NCI-H524 (cell line): ENCODE measurements around the gene ERVK3-1.

Experiments
- DNase-seq, 2 experiments: peaks; one replicate each; lab custom pipeline; 2025; lab: John Stamatoyannopoulos, UW

The ERVK3-1 gene

DNA sequence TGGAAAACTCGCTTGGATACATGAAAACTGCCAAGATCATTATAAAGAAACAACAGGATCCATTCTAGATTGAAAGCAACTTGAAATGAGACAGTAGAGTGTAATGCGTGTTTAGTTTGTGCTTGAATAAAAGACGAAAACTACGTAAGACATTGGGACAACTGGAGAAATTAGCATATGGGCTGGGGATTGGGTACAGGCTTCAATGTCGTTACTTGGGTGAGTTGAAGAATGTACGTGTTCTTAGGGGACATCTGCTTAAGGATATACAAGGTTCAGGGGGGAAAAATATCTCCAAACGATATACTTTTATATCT is 471 bp upstream of the ERVK3-1 start:
- peak in 1 of 2 experiments; percentile 61 for DNase-seq

DNA sequence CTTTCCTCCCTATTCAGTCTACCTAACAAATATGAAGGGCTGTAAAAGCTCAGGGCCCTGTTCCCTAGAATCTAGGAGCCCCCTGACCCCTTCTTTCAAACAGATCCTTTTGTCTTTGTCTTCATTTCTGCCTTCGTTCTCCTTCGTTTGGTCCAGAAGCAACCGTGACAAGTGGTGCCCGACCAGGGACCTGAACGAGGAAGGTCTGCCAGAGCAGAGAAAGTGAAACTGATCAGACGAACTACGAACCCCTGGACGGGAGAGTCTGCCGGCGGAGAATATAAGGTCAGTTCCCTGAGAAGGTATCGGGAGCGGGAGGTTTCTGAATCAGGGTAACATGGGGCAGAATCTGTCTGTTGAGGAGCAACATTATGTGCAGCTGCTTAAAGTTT is 751 bp downstream of the ERVK3-1 start:
- no peak for DNase-seq

DNA sequence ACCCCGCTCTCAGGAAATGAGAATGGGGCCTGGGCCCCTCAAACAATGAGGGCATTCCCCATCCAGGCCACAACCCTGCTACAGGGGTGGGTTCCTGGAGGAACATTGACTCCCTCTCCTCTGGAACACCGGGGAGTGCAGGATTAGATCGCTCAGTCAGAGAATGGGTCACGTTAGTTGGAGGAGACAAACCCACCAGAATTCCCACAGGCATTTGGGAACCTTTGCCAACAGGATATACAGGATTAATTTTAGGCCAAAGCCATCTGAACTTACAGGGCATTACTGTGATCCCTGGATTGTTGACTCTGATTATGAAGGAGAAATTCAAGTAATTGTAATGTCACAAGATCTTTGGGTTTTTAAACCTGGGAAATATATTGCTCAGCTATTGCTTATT is 2.6 kb downstream of the ERVK3-1 start:
- no peak for DNase-seq

DNA sequence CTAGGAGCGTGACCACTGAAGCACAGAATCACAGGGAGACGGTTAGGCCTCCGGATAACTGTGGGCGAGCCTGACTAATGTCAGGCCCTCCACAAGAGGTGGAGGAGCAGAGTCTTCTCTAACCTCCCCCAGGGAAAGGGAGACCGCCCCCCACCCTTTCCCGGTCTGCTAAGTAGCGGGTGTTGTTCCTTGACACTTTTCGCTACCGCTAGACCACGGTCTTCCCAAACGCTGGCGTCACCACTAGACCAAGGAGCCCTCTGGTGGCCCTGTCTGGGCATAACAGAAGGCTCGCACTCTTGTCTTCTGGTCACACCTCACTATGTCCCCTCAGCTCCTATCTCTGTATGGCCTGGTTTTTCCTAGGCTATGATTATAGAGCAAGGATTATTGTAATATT is 5.5 kb downstream of the ERVK3-1 start:
- DNase-seq, result peak in 1 of 2 experiments; percentile 24

DNA sequence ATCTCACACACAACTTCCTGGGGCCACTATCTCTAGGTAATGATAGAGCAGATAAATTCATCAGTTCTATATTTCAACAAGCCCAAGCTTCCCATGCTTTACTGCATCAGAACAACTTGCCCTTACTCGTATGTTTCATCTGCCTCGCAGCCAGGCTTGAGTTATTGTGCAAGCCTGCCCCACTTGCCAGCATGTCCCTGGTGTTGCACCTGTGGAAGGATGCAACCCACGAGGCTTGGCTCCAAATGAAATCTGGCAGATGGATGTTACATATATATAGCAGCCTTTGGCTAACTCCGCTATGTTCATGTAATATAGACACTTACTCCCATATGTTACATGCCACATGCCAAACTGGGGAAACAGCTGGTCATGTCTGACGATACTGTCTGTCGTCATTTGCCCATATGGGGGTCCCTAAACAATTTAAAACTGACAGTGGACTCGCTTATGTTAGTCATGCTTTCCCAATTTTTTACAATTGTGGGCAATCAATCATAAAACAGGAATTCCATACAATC is 6.2 kb downstream of the ERVK3-1 start:
- no peak for DNase-seq

DNA sequence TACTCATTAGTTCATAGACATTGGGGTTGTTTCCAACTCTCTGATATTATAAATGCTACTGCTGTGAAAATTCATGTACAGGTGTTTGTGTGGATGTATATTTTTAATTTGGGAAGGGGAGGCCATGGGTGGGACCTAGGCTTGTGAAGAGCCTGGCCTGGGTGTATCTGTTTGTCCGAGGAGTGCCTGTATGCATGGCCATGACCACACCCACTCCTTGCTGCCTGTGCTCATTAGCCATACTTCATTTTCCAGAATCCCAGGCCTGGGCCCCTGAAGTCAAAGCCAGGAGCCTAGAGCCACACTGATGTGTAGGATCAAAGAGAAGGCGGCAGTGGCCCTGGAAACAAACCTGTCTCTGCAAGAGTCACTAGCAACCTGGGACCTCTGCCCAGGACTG is 10.4 kb downstream of the ERVK3-1 start:
- DNase-seq, result no peak

DNA sequence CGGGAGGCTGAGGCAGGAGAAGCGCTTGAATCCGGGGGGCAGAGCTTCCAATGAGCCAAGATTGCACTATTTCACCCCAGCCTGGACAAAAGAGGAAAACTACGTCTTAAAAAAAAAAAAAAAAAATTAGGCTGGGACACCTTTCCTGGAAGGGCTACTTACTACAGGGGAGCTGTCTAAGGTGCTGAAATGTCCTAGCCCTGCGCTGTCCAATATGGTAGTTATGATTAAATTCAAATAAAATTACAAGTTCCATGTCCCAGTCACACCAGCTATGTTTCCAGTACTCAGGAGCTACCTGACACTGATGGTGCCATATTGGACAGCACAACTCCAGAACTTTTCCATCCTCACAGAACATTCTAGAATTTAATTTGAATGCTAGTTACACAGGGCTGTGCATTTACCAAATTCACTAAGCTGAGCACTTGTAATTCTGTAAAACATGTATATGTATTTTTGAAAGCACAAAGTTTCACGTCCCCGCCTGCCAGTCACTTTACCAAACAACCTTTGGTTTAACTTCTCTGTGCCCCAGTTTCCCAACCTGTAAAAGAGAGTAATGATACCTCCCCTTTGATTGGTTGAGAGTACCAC is 12.4 kb downstream of the ERVK3-1 start:
- DNase-seq, result no peak

DNA sequence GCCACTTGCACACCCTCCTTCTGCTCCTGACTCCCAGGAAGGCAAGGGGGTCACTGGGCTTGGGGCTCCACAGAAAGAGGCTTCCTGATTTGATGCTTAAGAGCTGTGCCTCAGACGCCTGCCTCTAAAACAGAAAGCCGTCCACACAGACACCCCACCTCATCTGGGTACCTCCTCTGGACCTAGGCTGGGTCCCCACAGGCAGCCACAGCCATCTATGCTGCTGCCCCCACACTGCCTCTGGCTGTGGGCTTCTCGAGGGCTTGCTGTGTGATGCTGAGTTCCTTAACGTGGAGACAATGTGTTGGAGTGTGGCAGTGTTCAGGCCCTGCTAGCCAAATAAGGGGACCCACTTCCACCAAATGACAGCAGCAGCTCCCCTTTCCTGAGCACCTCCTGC is 13.1 kb downstream of the ERVK3-1 start:
- DNase-seq, result no peak

DNA sequence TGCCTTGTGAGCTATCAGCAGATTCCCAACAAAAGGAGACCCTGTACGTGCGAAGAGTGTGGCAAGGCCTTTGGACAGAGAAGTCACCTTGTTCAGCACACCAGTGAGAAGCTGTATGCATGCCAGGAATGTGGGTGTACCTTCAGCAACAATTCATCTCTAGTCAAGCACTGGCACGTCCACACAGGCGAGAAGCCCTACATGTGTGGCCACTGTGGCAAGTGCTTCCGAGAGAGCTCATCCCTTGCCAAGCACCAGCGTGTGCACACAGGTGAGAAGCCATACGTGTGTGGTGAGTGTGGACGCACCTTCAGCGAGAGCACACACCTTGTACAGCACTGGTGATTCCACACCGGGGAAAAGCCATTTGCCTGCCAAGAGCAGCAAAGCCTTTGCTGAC is 14.1 kb downstream of the ERVK3-1 start:
- DNase-seq, result no peak

DNA sequence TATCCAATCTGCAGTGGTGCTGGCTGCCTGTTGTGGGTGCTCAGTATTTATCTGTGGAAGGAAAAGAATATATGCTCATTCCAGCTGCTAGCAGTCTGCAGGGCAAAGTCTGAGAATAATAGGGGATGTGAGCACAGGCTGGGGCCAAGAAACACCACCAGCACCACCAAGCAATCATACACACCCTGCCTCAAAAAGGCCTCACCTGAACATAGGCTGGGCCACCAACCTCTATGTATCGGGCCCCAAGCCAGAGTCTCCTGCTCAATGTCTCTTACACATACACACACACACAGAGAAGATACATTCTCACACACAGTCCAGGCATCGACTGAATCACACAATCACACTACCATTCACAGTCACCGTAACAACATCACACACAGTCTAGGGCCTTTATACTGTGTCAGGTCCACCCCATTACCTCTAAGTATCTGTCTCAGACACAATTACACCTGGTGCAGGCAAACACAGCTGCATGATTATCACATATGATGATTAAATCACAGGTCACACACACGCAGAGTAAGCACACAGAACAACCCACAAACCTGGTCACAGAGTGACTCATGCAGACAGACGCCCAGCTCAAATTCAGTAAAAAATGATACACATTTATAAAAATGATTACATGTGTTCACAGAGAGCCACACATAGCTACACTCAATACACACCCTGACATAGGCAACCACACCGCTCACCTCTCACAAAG is 20.3 kb downstream of the ERVK3-1 start:
- no peak for DNase-seq

DNA sequence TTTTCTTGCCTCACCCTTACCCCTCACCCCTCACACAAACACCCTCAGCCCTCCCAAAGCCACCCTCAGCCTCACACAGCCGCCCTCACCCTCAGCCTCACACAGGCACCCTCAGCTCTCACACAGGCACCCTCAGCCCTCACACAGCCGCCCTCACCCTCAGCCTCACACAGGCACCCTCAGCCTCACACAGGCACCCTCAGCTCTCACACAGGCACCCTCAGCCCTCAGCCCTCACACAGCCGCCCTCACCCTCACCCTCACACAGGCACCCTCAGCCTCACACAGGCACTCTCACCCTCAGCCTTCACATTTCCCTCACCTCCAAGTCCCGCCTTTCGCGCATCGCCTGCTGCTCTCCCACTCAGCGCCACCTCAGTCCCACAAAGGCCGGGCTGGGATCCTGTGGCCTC is 21.3 kb downstream of the ERVK3-1 start:
- DNase-seq, result no peak

DNA sequence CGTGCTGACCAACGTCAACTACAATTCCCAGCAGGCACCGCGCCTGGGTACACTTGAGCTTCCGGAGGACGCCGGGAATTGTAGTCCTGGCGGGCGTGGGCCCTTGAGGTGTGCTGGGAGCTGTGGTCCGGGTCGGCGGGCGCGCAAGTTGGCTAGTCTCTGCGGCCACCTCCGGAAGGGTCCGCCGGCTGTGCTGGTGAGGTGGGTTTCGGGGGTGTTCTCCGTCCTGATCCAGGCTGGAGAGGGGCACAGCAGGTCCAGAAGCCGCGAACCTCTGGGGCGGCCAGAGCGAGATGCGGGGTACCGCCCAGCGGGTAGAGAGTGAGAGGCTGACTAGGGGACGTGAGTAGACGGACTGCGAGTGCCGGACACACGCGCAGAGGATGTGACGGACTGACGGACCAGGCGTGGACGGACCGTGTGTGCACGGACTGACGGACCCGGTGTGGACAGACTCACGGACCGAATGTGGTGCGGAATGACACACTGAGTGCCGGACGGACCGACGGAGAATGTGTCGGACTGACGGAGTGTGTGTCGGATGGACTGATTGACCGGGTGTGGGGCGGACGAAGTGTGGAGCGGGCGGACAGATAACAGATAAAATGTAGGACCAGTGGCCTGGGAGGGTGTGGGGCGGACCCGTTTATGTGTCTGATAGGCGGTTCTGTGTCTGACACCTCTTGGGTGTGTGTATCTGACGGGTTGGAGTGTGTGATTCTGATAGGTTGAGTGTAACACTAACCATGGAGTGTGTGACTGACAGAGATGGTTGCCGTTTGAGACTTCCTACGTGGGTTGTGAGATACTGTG is 21.9 kb downstream of the ERVK3-1 start, which contains the start of gene ZSCAN22:
ZSCAN22 (plus strand) TSS at position 81 of the 813 bp plus-strand sequence. CDS start 7,809 bp downstream, outside the sequence.
- peak; percentile 97 to 98 for DNase-seq

DNA sequence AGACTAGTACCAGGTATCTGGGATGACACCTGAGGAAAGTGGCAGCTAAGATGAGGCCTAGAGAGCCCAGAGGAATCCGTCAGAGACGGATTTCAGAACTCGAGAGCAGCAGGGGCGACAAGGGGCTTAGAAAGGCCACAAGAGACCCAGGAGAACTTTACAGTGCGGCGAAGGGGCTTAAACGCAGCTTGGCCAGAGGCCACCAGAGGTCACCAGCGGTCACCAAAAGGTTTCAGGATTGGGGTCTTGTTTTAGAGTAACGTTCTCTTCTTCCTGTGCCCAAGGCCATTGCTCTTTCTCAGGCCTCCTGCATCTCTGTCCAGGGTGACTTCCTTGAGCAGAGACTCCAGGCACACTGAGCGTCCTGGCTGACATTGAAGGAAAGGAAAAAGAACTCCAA is 23.8 kb downstream of the ERVK3-1 start:
- peak in 1 of 2 experiments; percentile 46 for DNase-seq

DNA sequence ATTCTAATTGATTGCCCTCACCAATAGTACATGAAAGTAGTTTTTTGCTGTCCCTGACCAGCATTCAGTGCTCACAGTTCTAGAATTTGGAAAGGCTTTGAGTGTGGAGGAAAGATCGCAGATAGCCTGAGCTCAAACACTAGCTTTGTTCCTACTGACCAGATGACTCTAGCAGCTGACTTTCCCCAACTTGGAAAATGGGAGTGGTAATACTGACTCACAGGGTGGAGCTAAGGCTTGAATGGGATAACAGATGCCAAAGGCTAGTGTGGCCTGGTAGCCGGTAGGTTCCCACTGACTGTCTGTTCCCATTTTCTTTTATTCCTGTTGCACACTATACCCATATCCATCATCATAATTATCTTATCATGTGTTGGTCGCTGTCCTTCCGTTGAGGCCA is 25.3 kb downstream of the ERVK3-1 start:
- no peak for DNase-seq

DNA sequence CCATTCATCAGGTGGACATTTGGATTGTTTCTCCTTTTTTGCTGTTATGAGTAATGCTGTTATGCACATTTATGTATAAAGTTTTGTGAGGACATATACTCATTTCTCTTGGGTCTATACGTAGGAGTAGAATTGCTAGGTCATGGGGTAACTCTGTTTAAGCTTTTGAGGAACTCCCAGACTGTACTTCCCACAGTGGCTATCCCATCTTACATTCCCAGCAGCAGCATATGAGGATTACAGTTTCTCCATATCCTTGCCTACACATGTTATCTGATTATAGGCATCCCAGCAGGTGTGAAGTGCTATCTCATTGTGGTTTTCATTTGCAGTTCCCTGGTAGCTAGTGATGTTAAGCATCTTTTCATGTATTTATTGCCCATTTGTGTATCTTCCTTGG is 27.5 kb downstream of the ERVK3-1 start:
- no peak for DNase-seq

DNA sequence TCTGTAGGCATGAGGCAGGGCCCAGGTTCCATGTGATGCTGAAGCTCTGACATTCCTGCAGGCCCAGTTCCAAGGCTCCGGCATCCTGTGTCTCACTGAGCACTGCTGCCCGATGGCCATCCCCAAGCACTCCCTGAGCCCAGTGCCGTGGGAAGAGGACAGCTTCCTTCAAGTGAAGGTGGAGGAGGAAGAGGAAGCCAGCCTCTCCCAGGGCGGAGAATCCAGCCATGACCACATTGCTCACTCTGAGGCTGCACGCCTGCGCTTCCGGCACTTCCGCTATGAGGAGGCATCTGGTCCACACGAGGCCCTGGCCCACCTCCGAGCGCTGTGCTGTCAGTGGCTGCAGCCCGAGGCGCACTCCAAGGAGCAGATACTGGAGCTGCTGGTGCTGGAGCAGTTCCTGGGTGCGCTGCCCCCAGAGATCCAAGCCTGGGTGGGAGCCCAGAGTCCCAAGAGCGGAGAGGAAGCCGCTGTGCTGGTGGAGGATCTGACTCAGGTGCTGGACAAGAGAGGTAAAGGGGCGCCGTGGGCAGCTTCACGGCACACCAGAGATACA is 29.6 kb downstream of the ERVK3-1 start:
- DNase-seq, result no peak

DNA sequence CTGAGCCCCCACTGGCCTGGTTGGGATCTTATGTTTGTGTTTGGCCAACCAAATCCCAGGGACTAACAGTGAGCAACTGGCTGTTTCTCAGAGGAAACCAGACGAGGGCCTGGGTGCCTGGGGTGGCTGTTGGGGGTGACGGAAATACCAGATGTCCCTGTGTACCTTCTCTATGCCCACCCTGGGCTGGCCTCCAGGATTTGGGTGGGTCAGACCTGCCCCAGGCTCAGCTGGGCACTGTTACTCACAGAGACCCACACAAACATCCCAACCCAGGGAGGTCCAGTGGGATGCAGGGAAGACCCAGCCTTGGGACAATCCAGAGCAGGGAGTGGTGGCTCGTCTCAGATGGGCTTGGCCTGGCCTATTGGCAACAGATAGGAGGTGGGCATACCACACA is 30.5 kb downstream of the ERVK3-1 start:
- no peak for DNase-seq

DNA sequence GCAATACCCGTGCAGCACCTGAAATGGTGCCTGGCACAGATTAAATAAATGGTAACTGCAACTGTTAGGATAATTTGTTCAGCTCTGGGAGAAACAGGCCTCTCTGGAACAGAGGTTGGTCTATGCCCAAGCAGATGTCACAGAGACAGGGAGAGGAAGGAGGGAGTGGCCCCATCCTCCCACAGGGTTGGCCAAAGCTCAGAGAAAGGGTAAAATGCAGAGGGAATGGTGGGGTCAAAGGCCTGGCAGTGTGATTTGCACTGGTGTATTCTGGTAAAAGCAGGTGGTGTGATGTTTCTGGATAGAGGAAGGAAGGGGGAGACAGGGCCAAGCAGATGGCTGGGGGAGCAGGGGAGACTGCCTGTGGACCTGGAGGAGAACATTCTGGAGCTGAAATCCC is 31.0 kb downstream of the ERVK3-1 start:
- DNase-seq, result no peak

DNA sequence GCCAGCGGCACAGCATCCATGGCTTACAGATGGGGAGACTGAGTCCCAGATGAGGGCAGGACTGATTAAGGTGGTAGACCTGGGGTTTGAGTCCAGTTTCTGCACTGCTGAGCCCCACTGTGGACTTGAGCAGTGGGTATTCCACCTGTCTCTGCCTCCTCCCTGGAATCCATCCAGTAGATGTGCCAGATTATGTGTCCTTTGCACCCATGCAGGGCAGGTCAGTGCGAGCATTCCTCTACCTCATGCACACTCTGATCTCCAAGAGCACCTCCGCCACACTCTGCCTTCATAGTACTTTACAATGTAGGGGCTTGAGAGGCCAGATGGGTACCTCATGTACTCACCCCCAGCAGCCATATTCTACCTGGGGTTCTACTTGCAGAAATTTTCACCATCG is 31.6 kb downstream of the ERVK3-1 start:
- DNase-seq, result no peak

DNA sequence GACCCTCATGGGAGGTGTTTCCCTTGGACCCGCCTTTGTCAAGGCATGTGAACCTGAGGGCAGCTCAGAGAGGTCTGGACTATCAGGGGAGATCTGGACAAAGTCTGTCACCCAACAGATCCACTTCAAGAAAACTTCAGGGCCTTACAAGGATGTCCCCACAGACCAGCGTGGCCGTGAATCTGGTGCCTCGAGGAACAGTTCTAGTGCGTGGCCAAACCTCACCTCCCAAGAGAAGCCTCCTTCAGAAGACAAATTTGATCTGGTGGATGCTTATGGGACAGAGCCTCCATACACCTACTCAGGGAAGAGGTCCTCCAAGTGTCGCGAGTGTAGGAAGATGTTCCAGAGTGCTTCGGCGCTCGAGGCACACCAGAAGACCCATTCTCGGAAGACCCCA is 33.2 kb downstream of the ERVK3-1 start:
- no peak for DNase-seq

DNA sequence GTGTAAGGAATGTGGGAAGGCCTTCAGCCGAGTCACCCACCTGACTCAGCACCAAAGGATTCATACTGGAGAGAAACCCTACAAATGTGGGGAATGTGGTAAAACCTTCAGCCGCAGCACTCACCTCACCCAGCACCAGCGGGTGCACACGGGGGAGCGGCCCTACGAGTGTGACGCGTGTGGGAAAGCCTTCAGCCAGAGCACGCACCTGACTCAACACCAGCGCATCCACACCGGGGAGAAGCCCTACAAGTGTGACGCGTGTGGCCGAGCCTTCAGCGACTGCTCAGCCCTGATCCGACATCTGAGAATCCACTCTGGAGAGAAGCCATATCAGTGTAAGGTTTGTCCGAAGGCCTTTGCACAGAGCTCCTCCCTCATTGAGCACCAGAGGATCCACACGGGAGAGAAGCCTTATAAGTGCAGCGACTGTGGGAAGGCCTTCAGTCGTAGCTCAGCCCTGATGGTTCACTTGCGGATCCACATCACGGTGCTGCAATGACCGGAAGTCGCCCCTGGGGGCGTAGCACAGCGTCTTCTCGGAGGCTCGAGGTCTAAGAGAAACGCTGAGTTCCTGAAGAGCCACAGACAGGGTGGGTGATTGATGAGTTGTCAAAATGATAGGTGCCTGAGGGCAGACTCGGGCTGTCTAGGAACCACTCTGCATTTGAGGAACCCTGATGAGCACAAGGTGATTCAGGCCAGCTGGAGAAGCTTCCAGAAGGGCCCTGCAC is 33.8 kb downstream of the ERVK3-1 start:
- DNase-seq, result no peak

DNA sequence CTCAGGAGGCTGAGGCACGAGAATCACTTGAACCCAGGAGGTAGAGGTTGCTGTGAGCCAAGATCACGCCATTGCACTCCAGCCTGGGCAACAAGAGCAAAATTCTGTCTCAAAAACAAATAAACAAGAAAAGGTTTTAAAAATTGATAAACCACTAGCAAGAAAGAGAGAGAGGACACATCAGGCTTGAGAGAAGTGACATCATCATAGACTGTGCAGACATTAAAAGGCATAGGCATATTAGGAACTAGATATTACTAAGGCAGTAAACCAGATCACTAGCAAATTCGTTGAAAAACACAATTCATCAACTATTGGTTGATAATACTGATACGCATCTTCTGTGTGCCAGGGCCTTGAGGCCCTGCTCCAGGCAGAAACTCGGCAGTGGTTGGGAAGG is 40.4 kb downstream of the ERVK3-1 start:
- no peak for DNase-seq
